ENCODE measurements around the gene KRT5. TPM values are rescaled to one million over a fixed set of nuclear protein-coding genes. Genes with fewer than 3 reads are reported as not detected.

KRT5 gene
- total RNA-seq, 1 experiment from 2014 or later: not detected

- no peaks in the 10 kb centered on the region for H3K27me3 ChIP-seq
Measured at GRCh38 chr12:52486166-52487105, 33.8 kb downstream of the KRT5 start.

GRCh38 chr12:52480073-52480472 is 40.1 kb downstream of the KRT5 start:
- 0 out of 2 replicates have a peak, but pooled peaks cover 3% of the 10 kb centered on the region for H3K9me3 ChIP-seq (replicated peaks)
- no peak for DNase-seq
- no peaks in the 10 kb centered on the region for H3K4me1 ChIP-seq
- no peak overlapping the region for H3K27ac ChIP-seq
- 0 out of 2 replicates have a peak, but pooled peaks cover 3% of the 10 kb centered on the region for H3K27me3 ChIP-seq
- no peak overlapping the region for H3K4me3 ChIP-seq
- no peaks in the 10 kb centered on the region for H3K36me3 ChIP-seq

More at GRCh38 chr12:52486166-52487105, 33.8 kb downstream of the KRT5 start:
- DNase-seq: no peak
- H3K4me1 ChIP-seq: no peaks in the 10 kb centered on the region
- H3K9me3 ChIP-seq (replicated peaks): 0 out of 2 replicates have a peak, but pooled peaks cover 3% of the 10 kb centered on the region
- no peak overlapping the region for H3K27ac ChIP-seq
- H3K36me3 ChIP-seq: no peaks in the 10 kb centered on the region
- no peak overlapping the region for H3K4me3 ChIP-seq

DNA sequence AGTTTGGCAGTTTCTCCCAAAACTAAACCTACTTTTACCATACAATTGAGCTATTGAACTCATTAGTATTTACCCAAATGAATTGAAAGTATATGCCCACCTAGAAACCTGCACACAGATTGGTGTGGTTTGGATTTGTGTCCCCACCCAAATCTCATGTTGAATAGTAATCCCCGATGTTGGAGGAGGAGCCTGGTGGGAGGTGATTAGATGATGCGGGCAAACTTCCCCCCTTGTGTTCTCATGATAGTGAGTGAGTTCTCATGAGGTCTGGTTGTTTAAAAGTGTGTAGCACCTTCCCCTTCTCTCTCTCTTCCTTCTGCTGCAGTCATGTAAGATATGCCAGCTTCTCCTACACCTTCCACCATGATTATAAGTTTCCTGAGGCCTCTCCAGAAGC is 42.5 kb downstream of the KRT5 start:
- Histone ChIP-seq H3K9me3 (replicated peaks) (no peaks in the 10 kb centered on the region), H3K27me3 (0 out of 2 replicates have a peak, but pooled peaks cover 3% of the 10 kb centered on the region), H3K4me1 (no peaks in the 10 kb centered on the region), H3K36me3 (no peaks in the 10 kb centered on the region), H3K4me3 (no peak overlapping the region), H3K27ac (no peak overlapping the region)
- no peak for DNase-seq

DNA sequence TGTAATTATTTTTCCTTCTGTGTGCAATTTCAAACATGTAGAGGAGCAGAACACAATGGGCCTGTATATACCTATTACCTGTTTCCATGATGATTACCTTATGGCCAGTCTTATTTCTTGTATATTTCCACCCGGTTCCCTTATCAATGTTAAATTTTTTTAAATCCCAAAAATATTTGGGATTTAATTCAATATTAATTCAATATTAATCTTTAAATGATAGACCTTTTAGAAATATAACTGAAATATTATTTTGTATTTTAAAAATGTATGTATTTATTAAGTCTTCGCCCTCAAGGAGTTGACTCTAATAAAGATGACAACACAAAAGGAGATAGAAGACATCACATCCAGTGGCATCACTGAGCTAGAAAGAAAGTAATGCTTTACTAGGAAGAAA is 46.0 kb downstream of the KRT5 start:
- Histone ChIP-seq H3K4me3 (no peak overlapping the region), H3K27me3 (0 out of 2 replicates have a peak, but pooled peaks cover 3% of the 10 kb centered on the region), H3K9me3 (replicated peaks) (no peaks in the 10 kb centered on the region), H3K27ac (no peak overlapping the region), H3K36me3 (no peaks in the 10 kb centered on the region), H3K4me1 (no peaks in the 10 kb centered on the region)
- no peak for DNase-seq

DNA sequence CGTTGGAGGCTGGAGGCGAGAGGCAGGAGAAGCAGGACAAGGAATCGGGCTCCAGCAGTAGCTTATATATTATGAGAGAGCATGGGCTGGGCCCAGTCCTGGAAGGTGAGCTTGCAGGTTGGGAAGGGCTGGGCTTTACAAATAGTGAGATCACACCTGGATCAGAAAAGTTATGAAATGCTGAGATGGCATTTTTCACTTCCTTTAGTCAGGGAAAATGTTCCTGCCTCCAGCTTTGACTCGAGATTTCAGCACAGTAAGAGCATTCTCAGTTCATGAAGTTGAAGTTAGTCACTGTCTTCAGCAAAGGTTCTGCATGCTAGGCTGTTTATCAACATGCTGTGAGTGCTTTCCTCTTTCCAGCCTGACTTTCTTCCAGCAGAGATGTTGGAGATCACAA is 46.4 kb downstream of the KRT5 start, which contains the start of gene KRT6C:
Gene KRT6C, minus strand, starts transcription at position 38 of the 400 bp plus-strand sequence. CDS start 68 bp downstream, outside the sequence.
- Histone ChIP-seq H3K36me3 (no peaks in the 10 kb centered on the region), H3K9me3 (replicated peaks) (no peaks in the 10 kb centered on the region), H3K4me1 (no peaks in the 10 kb centered on the region), H3K4me3 (no peak within 1 kb of the TSS), H3K27ac (no peak within 1 kb of the TSS), H3K27me3 (0 out of 2 replicates have a peak, but pooled peaks cover 3% of the 10 kb centered on the region)
- DNase-seq: no peak

DNA sequence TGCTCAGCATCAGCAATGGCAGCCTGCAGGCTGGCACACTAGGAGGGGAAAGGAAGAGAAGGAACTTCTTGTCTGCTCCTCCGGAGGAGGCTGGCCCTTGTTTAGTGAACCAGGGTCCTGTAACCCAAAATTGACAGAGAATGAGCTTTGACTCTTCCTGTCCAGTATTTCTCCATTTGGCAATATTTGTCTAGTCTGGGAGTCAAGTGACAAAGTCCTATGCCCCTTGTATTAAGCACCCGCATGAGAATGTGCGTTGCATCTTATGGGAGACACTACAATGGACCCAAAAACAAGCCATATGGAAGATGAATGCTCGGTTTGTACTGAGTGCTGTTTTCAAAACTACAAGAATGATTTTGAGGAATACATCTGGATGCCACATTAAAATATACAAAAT is 50.3 kb downstream of the KRT5 start:
- Histone ChIP-seq H3K36me3 (no peaks in the 10 kb centered on the region), H3K27ac (no peak overlapping the region), H3K4me1 (no peaks in the 10 kb centered on the region), H3K4me3 (no peak overlapping the region), H3K9me3 (replicated peaks) (no peaks in the 10 kb centered on the region), H3K27me3 (no peaks in the 10 kb centered on the region; the same call in 1 of the 2 replicates)
- no peak for DNase-seq

- Histone ChIP-seq H3K27me3 (no peaks in the 10 kb centered on the region; the same call in 1 of the 2 replicates), H3K36me3 (no peaks in the 10 kb centered on the region), H3K4me3 (no peak overlapping the region), H3K4me1 (no peaks in the 10 kb centered on the region), H3K9me3 (replicated peaks) (no peaks in the 10 kb centered on the region), H3K27ac (no peak overlapping the region)
- no peak for DNase-seq
Measured at GRCh38 chr12:52464897-52465296, 55.3 kb downstream of the KRT5 start.

Other genes starting within 250 kb of the KRT5 start
- 0.25 and 0.30 TPM in 2 replicates for gene KRT86, start 245.7 kb downstream of the KRT5 start, total RNA-seq (2014; rRNA removed; shearing (Covaris generic))
- gene KRT81, start 228.9 kb downstream of the KRT5 start, total RNA-seq (2014; rRNA removed; shearing (Covaris generic)): 0.06 TPM in 1 of 2 replicates, not detected in the other
- gene KRT83, start 199.0 kb downstream of the KRT5 start, total RNA-seq (2014; rRNA removed; shearing (Covaris generic)): not detected in 2 replicates
- gene KRT85, start 152.9 kb downstream of the KRT5 start, total RNA-seq (2014; rRNA removed; shearing (Covaris generic)): not detected in 2 replicates
- gene KRT84, start 134.7 kb downstream of the KRT5 start, total RNA-seq (2014; rRNA removed; shearing (Covaris generic)): not detected in 2 replicates
- not detected in 2 replicates for gene KRT82, start 114.1 kb downstream of the KRT5 start, total RNA-seq (2014; rRNA removed; shearing (Covaris generic))
- not detected in 2 replicates for gene KRT75, start 86.0 kb downstream of the KRT5 start, total RNA-seq (2014; rRNA removed; shearing (Covaris generic))
- not detected in 2 replicates for gene KRT6B, start 68.2 kb downstream of the KRT5 start, total RNA-seq (2014; rRNA removed; shearing (Covaris generic))
- gene KRT6C, start 46.6 kb downstream of the KRT5 start, total RNA-seq (2014; rRNA removed; shearing (Covaris generic)): not detected in 2 replicates
- not detected in 2 replicates for gene KRT6A, start 27.1 kb downstream of the KRT5 start, total RNA-seq (2014; rRNA removed; shearing (Covaris generic))
- gene KRT71, start 32.8 kb upstream of the KRT5 start, total RNA-seq (2014; rRNA removed; shearing (Covaris generic)): not detected in 2 replicates
- gene KRT74, start 53.4 kb upstream of the KRT5 start, total RNA-seq (2014; rRNA removed; shearing (Covaris generic)): not detected in 2 replicates
- not detected in 2 replicates for gene KRT72, start 81.1 kb upstream of the KRT5 start, total RNA-seq (2014; rRNA removed; shearing (Covaris generic))
- not detected in 2 replicates for gene KRT73, start 98.2 kb upstream of the KRT5 start, total RNA-seq (2014; rRNA removed; shearing (Covaris generic))
- not detected in 2 replicates for gene KRT2, start 131.8 kb upstream of the KRT5 start, total RNA-seq (2014; rRNA removed; shearing (Covaris generic))
- not detected in 2 replicates for gene KRT1, start 160.0 kb upstream of the KRT5 start, total RNA-seq (2014; rRNA removed; shearing (Covaris generic))
- gene KRT77, start 183.1 kb upstream of the KRT5 start, total RNA-seq (2014; rRNA removed; shearing (Covaris generic)): not detected in 2 replicates